Esophagus squamous epithelium (tissue), 4 donors: ENCODE data around the gene MRM2.

ENCODE experiments used
- CTCF ChIP-seq, 6 experiments: fragments of 450-650 bp in 4 of 6; fragments of 200-600 bp in 2 of 6; sonication (generic) in 2 of 6; IDR thresholded peaks; one replicate each; pipeline ENCODE4 v1.5.1; 2016 to 2019; ENCODE audit warnings: antibody characterized with exemption in 6 of 6, mild to moderate bottlenecking in 4 of 6, moderate library complexity in 4 of 6
- POLR2A ChIP-seq, 4 donors: fragments of 450-650 bp; IDR thresholded peaks; one replicate each; pipeline ENCODE4 v1.6.1; 2017; ENCODE audit warnings: antibody characterized with exemption in 4 of 4, mild to moderate bottlenecking in 4 of 4, moderate library complexity in 3 of 4

GRCh38 chr7:2259480-2259879 is 17.5 kb upstream of the MRM2 start:
- TF ChIP-seq CTCF (IDR thresholded peaks at IDR 0.05) (no peak), POLR2A (IDR thresholded peaks at IDR 0.05) (no peak)
